AG10803 (cell line): Measurements from ENCODE around the gene SPARC.
"Not testable (repeated sequence)": the region's sequence is repeated elsewhere in the genome, so short reads cannot be mapped to it uniquely, and the experiment has no call there.

Source experiments
- DNase-seq: peaks from one replicate; pipeline ENCODE4 v3.0.0; 2010; ENCODE audit warnings: low read depth
- H3K4me3 ChIP-seq: 2 replicates; pipeline ENCODE4 v1.5.1; 2011; ENCODE audit warnings: mild to moderate bottlenecking, low read length, control low read depth
- TF ChIP-seq, protein P1 (sequence below): conservative IDR thresholded peaks from 2 replicates; pipeline ENCODE4 v1.5.1; 2011; ENCODE audit warnings: mild to moderate bottlenecking, low read length, control low read depth, inconsistent platforms

Gene SPARC

DNA sequence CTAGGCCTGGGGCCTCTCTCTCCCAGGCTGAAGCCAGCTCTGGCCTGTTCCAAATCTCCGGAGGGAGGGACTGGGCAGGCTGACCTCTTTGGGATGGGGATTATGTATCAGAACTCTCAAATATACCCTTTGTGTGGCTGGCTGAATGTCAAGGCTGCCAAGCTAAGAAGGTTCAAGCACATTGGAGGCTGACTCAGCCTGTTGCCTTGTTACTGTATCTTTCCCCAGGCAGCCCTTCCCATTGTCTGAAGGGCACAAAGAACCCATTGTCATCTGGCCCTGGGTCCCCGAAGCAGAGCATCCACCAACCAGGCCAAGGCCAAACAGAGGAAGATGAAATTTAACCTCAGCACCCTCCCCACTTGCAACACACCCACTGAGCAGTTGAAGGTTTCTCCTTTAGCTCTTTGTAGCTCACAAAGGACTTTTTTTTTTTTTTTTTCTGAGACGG is 7.3 kb upstream of the SPARC start:
- no peak overlapping the region for H3K4me3 ChIP-seq
- TF ChIP-seq, protein P1, sequence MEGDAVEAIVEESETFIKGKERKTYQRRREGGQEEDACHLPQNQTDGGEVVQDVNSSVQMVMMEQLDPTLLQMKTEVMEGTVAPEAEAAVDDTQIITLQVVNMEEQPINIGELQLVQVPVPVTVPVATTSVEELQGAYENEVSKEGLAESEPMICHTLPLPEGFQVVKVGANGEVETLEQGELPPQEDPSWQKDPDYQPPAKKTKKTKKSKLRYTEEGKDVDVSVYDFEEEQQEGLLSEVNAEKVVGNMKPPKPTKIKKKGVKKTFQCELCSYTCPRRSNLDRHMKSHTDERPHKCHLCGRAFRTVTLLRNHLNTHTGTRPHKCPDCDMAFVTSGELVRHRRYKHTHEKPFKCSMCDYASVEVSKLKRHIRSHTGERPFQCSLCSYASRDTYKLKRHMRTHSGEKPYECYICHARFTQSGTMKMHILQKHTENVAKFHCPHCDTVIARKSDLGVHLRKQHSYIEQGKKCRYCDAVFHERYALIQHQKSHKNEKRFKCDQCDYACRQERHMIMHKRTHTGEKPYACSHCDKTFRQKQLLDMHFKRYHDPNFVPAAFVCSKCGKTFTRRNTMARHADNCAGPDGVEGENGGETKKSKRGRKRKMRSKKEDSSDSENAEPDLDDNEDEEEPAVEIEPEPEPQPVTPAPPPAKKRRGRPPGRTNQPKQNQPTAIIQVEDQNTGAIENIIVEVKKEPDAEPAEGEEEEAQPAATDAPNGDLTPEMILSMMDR: no peak
- DNase-seq: peak; percentile 50

DNA sequence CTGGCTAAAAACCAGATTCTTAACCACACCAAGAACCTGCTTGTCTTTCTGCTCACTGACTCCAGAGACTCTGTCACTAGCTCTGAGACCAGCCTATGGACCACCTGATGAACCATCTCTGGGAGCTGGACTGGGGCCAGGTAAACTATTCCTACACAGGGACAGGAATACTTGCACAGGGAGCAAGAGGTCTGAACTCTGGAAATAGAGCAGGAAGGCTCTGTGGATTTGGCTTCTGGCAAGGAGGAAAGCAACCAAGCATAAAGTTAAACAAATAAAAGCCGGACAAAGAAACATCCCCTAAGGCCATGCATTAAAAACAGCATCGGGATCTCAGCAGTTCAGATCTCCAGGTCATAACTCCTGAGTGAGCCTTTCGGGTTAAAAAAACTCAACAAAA is 5.6 kb upstream of the SPARC start:
- TF ChIP-seq, protein P1: no peak
- H3K4me3 ChIP-seq: no peak overlapping the region
- no peak for DNase-seq

DNA sequence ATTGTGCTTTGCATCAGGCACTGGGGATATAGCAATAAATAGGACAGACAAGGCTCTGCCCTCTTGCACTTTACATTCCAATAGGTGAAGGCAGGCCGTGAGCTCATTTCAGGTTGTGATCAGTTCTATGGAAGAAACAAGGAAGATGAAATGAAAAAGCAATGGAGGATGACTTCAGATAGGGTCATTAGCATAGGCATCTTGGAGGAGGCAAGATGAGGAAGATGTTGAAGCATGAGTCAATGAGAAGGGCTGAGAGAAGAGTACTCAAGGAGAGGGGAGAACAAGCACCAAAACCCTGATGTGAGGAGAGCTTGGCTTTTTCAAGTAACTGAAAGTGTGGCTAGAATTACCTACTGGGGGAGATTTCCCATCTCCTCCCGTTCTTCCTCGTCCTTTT is 5.0 kb upstream of the SPARC start:
- no peak for DNase-seq
- TF ChIP-seq, protein P1: no peak
- no peak overlapping the region for H3K4me3 ChIP-seq

DNA sequence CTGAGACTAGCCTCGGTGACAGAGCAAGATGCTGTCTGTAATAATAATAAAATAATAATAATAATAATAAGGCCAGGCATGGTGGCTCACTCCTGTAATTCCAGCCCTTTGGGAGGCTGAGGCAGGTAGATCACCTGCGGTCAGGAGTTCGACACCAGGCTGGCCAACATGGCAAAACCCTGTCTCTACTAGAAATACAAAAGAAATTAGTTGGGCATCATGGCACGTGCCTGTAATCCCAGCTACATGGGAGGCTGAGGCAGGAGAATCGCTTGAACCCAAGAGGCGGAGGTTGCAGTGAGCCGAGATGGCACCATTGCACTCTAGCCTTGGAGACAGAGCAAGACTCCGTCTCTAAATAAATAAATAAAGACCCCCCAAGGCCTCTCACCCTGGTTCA is 2.9 kb upstream of the SPARC start:
- not testable (repeated sequence) for H3K4me3 ChIP-seq, DNase-seq

DNA sequence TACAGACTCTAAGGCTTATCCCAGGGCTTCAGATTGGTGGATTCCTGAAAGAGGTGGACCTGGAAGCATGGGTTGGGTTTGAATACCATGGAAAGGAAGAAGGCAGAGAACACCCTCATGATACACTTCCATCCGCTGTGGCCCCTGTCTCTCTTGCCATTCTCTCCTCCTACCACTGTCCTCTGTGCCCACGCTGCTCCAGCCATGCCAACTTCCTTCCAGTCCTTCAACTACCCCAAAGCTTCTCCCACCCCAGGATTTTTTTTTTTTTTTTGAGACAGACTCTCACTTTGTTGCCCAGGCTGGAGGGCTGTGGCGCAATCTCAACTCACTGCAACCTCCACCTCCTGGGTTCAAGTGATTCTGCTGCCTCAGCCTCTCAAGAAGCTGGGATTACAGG is 1.7 kb upstream of the SPARC start:
- no peak for DNase-seq
- TF ChIP-seq, protein P1: no peak
- no peak overlapping the region for H3K4me3 ChIP-seq

DNA sequence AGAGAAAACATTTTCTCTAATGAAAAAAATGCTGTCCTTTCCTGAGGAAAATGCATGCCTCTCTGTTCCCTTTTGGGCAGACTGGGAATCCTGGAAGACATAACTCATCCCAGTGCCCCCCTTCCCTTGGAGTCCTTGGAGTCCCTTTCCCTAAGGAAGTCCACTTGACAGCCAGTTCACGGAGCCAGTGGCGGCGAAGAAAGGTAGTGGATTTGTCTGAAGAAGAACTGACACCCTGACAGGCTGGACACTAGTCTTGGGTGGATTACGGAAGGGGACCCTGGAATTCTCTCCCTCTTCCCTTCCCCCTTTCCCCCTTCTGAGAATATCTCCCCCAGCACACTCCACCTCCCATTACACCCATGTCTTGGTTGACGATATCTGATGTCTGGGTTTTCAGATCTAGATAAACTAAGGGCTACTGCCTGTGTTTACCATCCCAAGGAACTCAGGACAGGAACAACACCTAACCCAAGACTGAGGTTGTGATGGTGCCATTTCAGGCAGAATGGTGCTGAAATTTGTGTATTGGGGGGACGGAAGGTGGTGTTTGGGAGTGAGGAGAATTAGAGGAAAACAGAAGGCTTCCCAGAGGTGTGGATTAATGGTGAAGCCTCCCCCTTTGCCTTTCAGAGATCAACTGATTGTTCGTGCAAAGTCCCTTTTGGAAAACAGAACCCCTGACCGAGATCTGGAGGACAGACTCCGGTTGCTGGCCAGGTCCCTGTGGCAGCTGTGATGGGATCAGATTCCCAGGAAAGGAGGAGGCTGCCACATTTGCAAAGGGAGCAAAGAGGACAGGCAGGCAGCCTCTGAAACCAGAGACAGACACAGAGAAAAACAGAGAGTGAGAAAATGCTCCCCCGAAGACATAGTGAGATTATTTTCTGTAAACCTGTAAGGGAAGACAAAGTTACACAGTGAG is 704 bp downstream of the SPARC start:
- TF ChIP-seq, protein P1: no peak
- peak overlapping the region; percentile 100 for H3K4me3 ChIP-seq
- DNase-seq: peak; percentile 59

DNA sequence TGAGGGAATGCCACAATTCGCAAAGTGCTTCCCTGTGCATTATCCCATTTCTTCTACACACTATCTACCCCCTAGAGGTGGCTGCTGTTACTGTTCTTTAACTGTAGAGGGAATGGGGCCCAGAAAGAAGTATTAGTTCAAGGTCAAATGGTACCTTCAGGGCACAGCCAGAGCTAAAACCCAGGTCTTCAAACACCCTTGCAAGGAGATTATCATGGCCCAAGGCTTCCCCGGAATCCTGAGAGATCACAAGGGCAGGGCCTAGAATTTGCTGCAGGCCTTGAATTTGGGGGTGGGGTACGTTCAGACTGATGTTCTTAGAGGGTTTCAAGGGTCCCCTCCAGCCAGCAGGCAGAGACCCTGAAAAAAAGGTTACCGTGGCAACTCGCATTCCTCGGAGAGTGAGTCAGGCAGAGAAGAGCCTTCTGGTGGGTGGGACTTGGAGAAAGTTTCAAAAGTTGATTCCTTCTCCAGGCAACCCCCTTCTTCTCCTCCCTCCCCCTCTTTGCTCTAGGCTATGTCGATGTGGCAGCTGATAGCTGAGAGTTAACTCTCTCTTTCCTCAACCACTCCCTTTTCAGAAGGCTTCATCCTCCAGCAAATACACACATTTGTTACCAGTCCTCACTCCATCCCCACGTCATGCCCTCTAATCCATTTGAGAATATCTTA is 1.9 kb downstream of the SPARC start:
- DNase-seq: peak; percentile 97
- peak overlapping the region; percentile 100 for H3K4me3 ChIP-seq
- TF ChIP-seq, protein P1: peak; percentile 60
